ENCODE measurements around the gene LDLRAP1. TPM values are rescaled to one million over a fixed set of nuclear protein-coding genes. Genes with fewer than 3 reads are reported as not detected.

LDLRAP1 gene
- total RNA-seq, 1 experiment from 2014 or later, result 29.2 TPM

DNA sequence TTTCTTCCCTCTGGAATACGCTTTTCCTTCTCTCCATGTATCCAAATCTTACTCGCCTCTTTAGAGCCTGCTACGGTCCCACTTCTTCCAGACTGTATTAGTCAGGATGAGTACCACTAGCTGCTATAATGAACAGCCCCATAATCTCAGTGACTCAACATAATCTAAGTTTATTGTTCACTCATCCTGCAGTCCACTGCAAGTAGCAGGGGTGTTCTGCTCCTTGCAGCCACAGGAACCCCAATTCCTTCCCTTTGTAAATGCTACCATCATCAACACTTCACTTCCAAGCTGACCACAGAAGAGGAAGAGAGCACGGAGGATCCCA is 18.1 kb upstream of the LDLRAP1 start:
- TF ChIP-seq CTCF (conservative IDR thresholded peaks at IDR 0.05) (no peak), EZH2 (IDR thresholded peaks at IDR 0.05; ENCODE audit: low read depth) (no peak)
- H3K9me3 ChIP-seq (ENCODE audit: insufficient read depth, low read depth), result no peaks in the 10 kb centered on the region
- H3K4me1 ChIP-seq (replicated peaks; ENCODE audit: insufficient read depth), result no peaks in the 10 kb centered on the region
- no peaks in the 10 kb centered on the region for H3K36me3 ChIP-seq (ENCODE audit: low read depth)
- H3F3A ChIP-seq (ENCODE audit: insufficient read depth, low read depth), result no peaks in the 10 kb centered on the region
- H3K27ac ChIP-seq, result no peak overlapping the region
- no peaks in the 10 kb centered on the region for H3K27me3 ChIP-seq (ENCODE audit: insufficient read depth, low read depth)
- POLR2A ChIA-PET (ENCODE audit: unreplicated experiment), result no interaction called here
- DNase-seq, result no peak
- no peaks in the 10 kb centered on the region for H4K20me1 ChIP-seq (ENCODE audit: insufficient read depth)
- H3K4me3 ChIP-seq, result no peak overlapping the region
- BruUV-seq (replicated peaks), result no TSS peak
- H3K9me2 ChIP-seq (ENCODE audit: insufficient read depth), result no peaks in the 10 kb centered on the region
- no peaks in the 10 kb centered on the region for H3K79me2 ChIP-seq (ENCODE audit: low read depth)
- intact Hi-C loops (cut with micrococcal nuclease; ENCODE audit: unreplicated experiment), result no loop called here
- CTCF ChIA-PET, result no interaction called here
- H3K4me2 ChIP-seq, result no peak overlapping the region
- H2AFZ ChIP-seq, result no peak overlapping the region

DNA sequence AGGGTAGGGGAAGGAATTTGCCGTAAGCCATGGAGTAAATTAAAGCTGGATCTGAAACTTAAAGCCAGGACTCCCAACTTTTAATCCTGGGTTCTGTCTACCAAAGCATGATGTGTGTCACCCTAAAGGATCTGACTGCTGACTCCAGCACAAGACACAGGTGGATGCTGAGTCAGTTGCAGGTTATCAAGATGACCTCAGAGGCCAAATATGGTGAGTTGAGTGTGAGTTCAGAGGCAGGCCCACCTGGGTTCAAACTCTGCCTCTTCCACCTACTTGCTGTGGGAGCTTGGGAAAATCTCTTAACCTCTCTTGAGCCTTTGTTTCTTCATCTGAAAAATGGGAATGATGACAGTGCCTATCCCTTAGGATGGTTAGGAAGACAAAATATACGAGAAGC is 16.7 kb upstream of the LDLRAP1 start:
- Histone ChIP-seq H2AFZ (no peak overlapping the region), H3K79me2 (ENCODE audit: low read depth) (no peaks in the 10 kb centered on the region), H3K4me2 (no peak overlapping the region), H3F3A (ENCODE audit: insufficient read depth, low read depth) (no peaks in the 10 kb centered on the region), H3K27ac (no peak overlapping the region), H3K27me3 (ENCODE audit: insufficient read depth, low read depth) (no peaks in the 10 kb centered on the region), H3K9me3 (ENCODE audit: insufficient read depth, low read depth) (no peaks in the 10 kb centered on the region), H3K9me2 (ENCODE audit: insufficient read depth) (no peaks in the 10 kb centered on the region), H3K4me1 (replicated peaks; ENCODE audit: insufficient read depth) (no peaks in the 10 kb centered on the region), H3K36me3 (ENCODE audit: low read depth) (no peaks in the 10 kb centered on the region), H4K20me1 (ENCODE audit: insufficient read depth) (no peaks in the 10 kb centered on the region), H3K4me3 (no peak overlapping the region)
- TF ChIP-seq CTCF (conservative IDR thresholded peaks at IDR 0.05), result no peak
- TF ChIP-seq EZH2 (IDR thresholded peaks at IDR 0.05; ENCODE audit: low read depth), result no peak
- ChIA-PET CTCF (no interaction called here), POLR2A (ENCODE audit: unreplicated experiment) (no interaction called here)
- no TSS peak for BruUV-seq (replicated peaks)
- intact Hi-C loops (cut with micrococcal nuclease; ENCODE audit: unreplicated experiment), result no loop called here
- DNase-seq, result no peak

DNA sequence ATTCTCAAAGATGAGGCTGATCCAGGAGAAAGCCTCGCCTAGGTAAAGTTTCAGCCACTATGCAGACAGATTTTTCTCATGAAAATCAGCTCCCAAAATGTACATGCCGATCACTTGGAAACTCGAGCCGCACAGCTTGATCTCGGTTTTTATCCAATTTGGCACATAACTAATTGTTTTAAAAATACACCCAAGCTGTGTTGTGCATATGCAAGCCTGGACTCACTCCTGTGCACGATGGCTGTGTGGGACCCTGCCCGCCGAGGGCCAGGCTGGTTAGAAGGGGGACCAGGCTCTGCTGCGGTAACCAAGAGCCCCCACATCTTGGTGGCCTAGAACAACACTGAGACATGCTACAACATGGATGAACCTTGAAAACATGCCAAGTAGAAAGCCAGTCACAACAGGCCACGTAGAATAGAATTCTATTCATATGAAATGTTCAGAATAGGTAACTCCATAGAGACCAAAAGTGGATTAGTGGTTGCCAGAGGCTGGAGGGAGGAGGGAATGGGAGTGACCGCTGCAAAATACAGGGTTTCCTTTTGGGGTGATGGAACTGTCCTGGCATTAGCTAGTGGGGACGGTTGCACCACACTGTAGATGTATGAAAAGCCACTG is 16.1 kb upstream of the LDLRAP1 start:
- Histone ChIP-seq H3K79me2 (ENCODE audit: low read depth) (no peaks in the 10 kb centered on the region), H3K27me3 (ENCODE audit: insufficient read depth, low read depth) (no peaks in the 10 kb centered on the region), H3K9me3 (ENCODE audit: insufficient read depth, low read depth) (no peaks in the 10 kb centered on the region), H4K20me1 (ENCODE audit: insufficient read depth) (no peaks in the 10 kb centered on the region), H3K4me2 (no peak overlapping the region), H3K27ac (no peak overlapping the region), H3K4me1 (replicated peaks; ENCODE audit: insufficient read depth) (no peaks in the 10 kb centered on the region), H2AFZ (no peak overlapping the region), H3K36me3 (ENCODE audit: low read depth) (no peaks in the 10 kb centered on the region), H3K4me3 (no peak overlapping the region), H3K9me2 (ENCODE audit: insufficient read depth) (no peaks in the 10 kb centered on the region), H3F3A (ENCODE audit: insufficient read depth, low read depth) (no peaks in the 10 kb centered on the region)
- CTCF ChIA-PET, result no interaction called here
- intact Hi-C loops (cut with micrococcal nuclease; ENCODE audit: unreplicated experiment), result no loop called here
- POLR2A ChIA-PET (ENCODE audit: unreplicated experiment), result interaction anchor here (0.6 kb wide), 1 partner anchor 35 kb away, joined by 3 read pairs; no protein-coding TSS in a partner anchor
- TF ChIP-seq CTCF (conservative IDR thresholded peaks at IDR 0.05) (no peak), EZH2 (IDR thresholded peaks at IDR 0.05; ENCODE audit: low read depth) (no peak)
- DNase-seq, result no peak
- no TSS peak for BruUV-seq (replicated peaks)

Measured in PC-9 (cell line).